GM19035 (cell line): Measurements from ENCODE around the gene B4GALNT1.
A peak's percentile ranks its signal among the peaks of the same experiment; 100 is the strongest.

Source experiments
- ATAC-seq: cut with Tn5 transposase; IDR thresholded peaks from one replicate; pipeline ENCODE4 v1.9.1; 2021; ENCODE audit not compliant: unreplicated experiment

The B4GALNT1 gene

DNA sequence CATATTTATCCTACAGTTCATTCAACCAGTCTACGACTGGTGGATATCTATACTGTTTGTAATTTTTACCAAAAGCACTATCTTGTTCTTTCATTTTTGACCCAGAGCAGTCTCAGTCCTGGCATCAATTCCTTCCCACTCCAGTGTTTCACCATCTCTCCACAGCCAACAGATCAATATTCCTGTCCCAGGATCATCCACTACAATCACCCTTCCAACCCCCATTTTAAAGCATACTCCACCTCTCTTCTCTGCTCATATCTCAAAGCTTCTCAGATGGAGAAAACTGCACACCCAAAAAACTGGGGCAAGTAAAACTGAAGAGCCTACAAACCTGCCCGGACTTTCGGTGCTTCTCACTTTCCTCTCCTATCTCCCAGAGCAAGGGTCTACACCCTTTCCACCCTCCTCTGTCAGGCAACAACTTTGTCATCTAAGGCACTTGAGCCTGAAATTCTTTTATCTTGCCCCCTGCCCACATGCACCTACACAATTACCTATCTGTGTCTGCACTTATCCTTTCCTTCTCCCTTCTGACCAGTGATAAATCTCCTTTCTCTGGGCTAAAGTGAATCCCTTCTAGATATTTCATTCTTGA lies 46.1 kb downstream of the B4GALNT1 start:
- ATAC-seq, result no peak

DNA sequence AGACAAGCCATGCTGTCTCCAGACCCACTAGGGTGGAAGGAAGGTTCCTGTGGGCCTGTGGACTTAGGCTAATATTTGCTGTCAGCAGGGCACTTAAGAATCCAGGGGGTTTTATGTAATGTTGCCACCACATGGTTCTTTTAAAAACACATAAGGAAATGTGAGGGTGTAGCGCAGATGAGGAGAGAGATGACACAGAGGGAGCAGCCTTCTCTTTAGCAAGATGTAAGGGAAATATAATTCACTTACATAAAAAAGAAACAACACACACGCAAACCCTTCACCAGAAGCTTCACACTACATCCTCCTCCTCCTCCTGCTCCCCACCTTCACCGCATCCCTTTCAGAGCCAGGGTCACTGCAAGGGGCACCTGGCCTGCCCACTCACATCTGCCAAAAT lies 46.9 kb downstream of the B4GALNT1 start:
- no peak for ATAC-seq

DNA sequence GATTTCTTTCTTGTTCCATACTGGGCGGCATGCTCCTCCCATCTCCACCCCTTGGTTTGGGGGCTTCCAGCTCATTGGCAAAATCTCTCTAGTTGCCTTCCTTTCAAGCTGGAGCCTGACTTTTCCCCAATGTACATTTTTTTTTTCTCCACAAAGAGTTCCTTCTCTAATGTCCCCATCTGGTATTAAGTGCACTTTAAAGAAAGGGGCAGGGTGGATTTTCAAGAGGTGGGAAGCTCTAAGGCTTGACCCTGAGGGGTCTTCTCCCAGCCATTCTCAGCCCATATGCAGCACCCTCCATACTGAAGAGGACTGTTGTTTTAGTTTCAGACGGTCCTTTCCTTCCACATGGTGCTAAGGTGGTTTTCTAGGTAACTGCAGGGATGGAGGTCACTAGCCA lies 47.8 kb downstream of the B4GALNT1 start:
- no peak for ATAC-seq

DNA sequence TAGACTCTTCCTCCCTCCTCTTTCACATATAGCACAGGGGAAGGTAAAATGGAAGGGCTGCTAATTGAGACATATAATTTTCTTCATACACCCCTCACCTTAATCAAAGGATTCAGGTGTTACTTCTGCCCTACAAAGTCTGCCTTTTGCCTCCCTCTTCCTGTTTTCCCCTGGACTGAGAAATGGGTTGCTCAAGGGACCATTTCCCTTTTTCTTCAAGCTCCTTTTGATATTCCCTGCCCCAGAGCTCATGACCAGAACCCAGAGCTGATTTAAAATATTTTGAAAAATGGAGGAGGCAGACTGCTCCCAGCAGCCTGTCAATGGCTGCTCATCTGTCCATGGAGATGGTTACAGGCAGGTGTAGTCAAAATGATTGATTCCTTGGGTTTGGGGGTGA lies 48.3 kb downstream of the B4GALNT1 start:
- ATAC-seq, result no peak

DNA sequence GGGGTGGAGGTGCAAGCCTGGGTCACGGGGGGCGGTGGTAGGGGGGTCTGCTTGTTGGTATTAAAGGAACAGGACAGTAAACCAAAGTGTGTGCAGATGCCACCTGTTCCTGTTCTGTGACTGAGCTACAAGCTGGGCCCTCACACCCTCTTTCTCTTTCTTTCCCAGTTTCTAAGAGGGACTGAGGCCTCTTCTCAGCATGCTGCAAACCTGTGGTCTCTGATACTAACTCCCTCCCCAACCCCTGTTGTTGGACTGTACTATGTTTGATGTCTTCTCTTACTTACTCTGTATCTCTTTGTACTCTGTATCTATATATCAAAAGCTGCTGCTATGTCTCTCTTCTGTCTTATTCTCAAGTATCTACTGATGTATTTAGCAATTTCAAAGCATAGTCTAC lies 49.0 kb downstream of the B4GALNT1 start:
- ATAC-seq, result no peak

DNA sequence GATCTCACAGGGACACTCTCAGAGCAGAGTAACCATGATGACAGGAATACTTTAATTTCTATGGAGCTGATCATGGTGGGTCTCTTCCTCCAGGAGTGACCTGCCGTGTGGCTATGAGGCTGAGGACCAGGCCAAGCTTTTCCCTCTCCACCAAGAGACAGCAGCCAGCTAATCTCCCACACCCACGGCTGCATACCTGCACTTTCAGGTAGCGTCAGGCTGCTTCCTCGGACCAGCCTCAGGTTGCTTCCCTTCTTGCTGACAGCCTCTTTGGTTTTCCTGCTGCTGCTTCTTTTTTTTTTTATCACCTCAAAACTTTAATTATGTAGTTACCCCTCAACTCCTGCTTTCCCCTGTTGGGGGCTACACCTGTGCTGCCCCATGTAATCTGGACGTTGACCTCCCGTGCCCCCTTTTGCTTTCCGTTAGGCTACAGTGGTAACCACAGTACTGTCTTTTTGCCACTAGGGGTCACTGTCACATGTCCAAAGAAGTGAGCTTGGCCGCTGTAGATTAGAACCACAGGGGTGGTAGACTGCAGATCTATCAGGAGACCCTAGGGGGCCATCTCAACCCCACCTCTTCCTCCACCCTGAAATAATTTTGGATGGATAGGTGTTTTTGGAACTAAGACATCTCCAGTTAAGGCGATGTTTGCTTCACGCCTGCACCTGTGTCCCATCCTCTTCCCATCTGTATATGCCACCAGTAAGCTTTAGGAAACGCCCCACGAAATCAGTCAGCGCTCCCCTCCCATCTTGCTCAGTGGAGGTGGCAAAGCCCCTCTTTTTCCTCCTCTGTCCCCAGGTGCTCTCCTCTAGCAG lies 49.8 kb downstream of the B4GALNT1 start:
- ATAC-seq, result peak; percentile 97

DNA sequence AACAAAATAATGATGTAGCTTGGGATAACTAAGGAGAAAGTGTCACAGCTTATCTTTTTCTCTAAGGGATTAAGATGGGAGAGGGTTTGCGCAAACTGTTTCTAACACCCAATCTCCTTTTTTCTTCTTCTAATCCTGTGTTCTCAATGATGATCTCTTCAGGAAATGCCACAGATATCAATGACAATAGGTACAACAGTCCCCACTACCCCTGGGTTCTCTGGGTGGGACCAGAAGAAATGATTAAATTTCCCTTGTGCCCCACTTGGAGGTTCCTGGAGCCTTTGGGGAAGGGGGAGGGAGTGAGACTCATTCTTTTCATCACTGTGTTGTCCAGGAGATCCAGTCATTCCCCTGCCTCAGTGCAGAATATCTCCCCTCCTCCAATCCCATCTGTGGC lies 50.6 kb downstream of the B4GALNT1 start:
- no peak for ATAC-seq

DNA sequence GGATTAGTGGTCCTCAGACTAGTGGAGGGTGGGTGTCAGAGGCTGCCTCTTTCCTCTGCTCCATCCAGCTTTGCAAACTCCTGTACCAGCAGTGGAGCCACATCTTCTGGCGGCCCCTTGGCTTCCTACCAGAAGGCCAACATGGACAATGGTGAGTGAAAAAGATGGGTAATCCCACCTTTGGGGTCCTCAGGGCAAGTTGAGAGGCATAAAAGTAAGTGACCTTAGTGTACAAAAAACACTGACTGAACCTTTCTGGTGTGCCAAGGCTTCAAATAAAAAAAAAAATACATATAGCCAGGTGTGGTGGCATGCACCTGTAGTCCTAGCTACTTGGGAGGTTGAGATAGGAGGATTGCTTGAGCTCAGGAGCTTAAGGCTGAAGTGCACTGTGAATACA lies 51.2 kb downstream of the B4GALNT1 start:
- no peak for ATAC-seq

DNA sequence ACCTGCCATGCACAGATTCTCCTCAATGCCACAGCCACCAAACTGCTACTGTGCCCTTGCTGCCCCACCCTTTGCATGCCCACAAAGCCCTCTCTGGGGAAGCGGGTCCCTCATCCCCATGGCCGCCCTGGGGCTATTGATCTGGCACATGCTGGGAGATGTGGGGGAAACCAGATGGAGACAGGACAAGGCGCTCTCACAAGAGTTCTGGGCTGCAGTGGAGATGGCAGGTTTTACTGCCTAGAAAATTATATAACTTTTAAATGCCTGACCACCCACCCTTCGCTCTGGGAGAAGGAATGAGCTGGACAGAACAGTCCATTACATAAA lies 52.6 kb downstream of the B4GALNT1 start:
- ATAC-seq, result no peak

DNA sequence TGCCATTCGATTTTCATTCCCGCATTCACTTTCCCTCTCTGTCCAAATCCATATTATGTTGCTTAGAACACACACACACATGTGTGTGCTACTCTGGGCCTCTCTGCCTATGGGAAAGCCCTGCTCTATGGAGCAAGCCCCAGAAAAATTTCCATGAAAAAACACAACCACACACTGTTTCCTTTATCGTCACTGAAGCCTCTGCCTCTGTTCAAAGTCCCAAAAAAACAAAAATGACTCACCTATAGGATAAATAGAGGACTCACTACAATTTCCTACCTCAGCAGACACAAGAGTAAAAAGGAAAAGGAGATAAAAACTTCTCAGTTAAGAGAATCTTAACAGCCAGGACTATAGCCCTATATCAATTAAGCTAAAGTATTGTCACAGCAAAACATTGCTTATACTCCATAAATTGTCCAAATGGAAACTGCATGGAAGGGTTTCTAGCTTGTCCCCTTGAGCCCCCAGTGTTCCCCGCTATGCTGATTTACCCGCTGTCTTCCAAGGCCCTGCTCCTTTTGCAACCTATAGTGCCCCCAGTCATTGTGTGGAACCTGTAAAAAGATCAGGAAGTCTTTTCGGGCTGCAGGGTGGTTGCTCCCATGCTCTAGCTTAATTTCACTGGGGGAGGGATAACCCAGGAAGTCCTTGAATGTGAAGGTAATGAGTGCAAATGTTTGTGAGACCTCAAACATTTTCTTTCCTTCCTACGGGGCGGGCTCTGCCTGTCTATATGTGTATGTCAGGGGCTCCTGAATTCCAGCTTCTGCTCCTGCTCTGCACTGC lies 53.1 kb downstream of the B4GALNT1 start:
- ATAC-seq, result no peak

DNA sequence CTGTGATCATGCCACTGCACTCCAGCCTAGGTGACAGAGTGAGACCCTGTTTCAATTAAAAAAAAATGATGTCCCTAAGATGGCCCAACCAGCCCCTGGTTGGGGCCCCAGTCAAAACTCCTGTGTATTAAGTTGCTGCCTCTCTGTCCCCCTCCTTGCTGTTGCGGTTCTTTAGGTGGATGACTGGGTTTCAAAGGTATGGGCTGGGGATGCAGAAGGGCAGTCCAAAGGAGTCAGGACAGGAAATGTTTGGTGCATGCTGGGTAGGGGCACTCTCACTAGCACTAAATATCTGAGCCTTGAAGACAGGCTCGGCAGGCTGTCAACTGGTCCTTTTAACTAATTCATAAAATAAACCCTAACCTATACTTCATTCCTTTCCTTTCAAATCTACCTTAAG lies 54.0 kb downstream of the B4GALNT1 start:
- no peak for ATAC-seq

DNA sequence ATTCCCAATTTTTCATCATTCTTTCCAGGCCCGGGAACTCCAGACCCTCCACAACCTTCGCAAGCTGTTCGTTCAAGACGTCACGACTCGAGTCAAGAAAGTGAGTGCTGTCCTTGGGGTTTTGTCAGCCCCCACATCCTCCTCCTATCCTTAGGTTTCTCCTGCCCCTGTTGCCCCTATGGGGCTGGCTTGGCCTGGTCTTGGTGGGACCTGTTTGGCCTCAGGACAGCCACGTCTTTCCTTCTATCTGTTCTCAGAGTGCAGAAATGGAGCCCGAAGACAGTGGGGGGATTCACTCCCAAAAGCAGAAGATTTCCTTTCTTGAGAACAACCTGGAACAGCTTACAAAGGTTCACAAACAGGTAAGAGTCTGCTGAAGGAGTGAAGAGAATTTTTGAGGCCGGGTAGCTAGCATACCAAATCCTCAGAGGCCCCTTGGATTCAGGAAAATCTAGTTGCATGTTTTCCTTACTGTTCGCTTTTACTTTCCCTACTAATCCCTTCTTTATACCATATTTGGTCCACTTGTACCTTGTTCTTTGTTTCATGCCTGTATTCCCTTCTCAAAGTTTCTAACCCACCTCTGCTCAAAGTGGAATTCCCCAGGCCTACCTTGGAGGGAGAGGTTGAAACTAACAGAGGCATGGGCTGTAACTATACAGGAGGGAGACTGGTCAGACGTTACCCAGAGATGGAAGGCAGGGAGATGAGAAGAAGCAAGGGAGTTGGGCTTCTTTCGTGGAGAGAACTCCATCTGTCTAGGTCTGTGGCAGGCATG lies 54.8 kb downstream of the B4GALNT1 start:
- ATAC-seq, result no peak

DNA sequence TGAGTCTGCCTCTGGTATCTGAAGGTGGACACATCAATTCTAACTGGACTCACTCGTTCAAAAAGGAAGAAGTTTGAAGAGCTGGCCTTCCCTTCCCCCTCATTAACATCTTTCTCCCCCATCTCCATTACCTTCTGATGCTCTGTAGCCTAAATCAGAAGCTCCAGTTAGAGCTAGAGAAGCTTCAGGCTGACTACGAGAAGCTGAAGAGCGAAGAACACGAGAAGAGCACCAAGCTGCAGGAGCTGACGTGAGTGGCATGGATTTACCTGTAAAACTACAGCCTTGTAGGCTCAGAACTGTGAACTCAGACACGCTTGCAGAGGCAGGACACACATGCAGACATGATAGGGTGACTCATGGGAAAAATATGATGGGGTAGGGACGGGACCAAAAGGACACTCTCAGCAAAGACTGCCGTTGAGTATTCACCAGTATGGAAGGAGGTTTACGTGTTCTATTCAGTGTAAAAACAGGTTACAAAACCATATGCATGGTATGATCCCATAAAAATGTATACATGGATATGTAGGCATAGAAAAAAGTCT lies 56.3 kb downstream of the B4GALNT1 start:
- ATAC-seq, result no peak
